Middle frontal gyrus (tissue), 1 donor: ENCODE measurements around the gene KRT36.

Source experiments
- DNase-seq: peaks from one replicate; pipeline ENCODE4 v3.0.0-alpha.2; 2015; ENCODE audit warnings: low spot score; ENCODE audit errors: extremely low spot score

Gene KRT36

GRCh38 chr17:41504246-41504977, 14.7 kb upstream of the KRT36 start:
- no peak for DNase-seq

- no peak for DNase-seq
Measured at GRCh38 chr17:41503202-41503601, 13.5 kb upstream of the KRT36 start.

- DNase-seq, result no peak
Measured at GRCh38 chr17:41500131-41500911, 10.6 kb upstream of the KRT36 start.

DNA sequence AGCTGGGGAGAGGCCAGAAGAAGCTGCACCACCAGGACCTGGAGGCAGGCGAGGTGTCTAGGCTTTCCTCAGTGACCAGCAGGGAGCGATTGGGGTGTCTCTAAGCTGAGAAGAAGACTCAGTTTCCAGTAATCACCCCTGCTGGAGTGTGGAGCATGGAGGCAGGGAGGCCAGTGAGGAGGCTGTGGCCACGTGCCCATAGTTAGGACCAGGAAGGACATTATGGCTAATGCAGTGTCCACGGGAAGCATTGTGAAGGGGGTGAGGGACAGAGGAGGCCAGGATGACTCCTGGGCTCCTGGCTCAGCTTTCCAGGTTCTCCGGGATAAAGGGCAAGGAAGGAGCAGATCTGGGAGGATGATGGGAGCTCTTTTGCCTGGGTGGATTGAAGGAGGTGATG, 10.0 kb upstream of the KRT36 start:
- no peak for DNase-seq

DNA sequence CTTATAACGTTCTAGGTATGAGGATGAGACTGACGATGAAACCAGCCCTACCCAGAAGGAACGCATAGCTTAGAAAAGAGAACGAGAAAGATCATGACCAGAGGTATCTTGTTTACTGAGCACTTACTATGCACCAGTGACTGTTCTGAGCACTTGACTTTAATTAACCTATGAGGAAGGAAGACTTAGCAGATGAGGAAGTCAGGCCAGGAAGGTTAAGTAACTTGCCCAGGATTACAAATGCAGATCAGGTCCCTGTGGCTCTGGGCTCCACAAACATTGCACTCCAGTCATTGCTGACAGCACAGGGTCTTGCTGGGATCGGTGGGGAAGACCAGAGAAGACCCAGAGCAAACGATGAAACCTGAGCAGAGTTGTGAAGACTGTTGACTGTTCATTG, 8.6 kb upstream of the KRT36 start:
- DNase-seq, result no peak

GRCh38 chr17:41496803-41497484, 7.2 kb upstream of the KRT36 start:
- no peak for DNase-seq

DNA sequence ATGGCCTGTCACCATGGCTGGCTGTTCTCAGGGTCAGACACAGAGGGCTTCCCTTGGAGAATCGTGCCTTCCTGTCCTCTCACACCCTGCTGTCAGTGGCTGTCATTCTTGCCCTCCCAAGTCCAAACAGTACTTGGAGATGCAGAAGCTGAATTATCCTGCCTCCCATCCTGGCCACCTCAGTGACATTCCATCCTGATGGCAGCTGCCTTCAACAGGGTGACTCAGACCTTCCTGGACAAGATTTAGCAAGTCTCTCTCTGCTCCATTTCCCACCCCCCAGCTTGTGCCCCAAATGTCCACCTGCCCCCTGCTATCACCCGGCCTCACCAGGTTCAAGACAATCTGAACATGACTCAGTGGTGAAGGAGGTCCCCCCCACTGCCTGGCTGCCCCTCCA, 4.8 kb upstream of the KRT36 start:
- no peak for DNase-seq

GRCh38 chr17:41492771-41493170, 3.1 kb upstream of the KRT36 start:
- DNase-seq, result no peak

GRCh38 chr17:41492351-41492750, 2.6 kb upstream of the KRT36 start:
- DNase-seq, result no peak

DNA sequence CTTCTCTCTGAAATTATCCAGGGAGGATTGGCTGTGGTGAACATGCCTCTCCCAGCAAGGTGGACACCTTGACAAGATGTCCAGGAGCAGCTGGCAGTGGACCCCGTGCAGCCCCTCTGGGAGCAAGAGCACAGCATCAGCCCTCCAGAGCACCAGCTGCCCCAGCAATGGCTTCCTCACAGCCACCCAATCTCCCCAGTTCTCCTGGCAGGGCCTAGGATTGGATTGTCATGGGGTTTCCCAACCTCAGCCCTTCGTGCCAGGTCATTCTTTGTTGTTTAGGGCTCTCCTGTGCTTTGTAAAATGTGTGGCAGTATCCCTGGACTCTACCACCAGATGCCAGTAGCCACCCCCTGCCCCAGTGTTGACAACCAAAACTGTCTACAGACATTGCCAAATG, 1.8 kb upstream of the KRT36 start:
- no peak for DNase-seq

DNA sequence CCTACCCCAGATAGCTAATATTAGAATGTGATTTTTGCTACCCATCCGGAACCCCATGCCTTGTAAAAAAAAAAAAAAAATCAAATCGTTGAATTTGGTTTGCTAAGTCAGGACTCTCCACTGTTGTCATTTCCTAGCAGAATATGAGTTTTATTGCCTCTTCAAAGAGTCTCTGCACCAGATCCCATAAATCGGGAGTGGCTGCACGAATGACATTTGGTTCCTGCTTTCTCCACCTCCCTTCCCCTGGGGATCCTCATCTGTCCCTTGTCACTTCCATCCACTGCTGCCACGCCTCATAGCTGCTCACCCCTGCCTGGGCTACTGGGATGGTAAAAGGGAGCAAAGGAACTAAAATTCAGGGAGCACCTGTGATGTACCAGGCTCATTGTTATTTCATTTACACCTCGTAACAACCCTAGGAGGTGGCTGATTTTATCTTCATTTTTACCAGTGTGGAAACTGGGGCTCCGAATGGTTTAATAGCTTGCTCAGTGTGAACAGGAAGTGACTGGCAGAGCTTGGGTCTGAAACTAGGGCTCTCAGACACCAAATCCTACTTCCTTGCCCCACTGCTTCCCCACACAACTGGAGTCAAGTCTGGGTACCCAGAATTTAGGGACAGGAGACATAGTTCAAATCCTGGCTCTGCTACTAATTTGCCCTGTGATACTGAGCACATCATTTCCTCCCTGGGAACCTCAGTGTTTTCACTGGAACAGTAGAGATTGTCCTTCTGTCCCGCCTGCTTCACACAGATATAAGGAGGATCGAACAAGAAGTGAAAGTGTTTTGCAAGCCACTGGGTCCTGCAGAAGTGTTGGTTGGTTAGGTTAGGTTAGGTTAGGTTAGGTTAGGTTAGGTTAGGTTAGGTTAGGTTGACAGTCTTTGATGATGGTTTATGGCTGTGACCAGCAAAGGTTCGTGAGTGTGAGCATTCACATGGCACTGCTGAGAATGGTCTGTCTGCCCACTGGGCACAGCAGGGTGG, 585 bp upstream of the KRT36 start:
- no peak for DNase-seq

DNA sequence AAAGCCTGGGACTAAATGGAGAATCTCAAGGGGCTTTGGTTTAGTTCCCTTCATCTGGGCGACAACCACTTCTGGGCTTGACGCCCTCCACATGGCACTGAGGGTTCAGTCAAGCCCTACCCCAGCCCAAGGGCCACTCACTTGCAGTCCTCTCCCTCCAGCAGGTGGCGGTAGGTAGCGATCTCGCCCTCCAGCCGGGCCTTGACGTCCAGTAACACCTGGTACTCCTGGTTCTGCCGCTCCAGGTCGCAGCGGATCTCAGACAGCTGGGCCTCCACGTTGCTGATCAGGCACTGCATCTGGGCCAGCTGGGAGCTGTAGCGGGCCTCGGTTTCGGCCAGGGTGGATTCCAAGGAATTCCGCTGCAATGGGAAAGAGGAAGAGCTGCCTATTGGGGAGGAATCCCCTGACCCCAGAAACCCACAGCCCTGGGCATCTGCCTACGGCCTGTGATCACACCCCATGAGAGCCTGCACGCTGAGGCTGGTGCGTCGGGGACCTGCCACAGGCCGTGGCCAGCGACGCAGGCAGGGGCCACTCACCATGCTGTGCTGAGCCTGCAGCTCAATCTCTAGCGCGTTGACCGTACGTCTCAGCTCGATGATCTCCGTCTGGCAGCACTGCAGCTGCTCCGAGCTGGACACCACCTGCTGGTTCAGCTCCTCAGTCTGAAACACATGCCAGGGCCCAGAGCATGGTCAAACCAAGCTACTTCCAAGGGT, 2.7 kb downstream of the KRT36 start:
- DNase-seq, result no peak

GRCh38 chr17:41486316-41486715, 3.4 kb downstream of the KRT36 start:
- DNase-seq, result no peak

- no peak for DNase-seq
Measured at GRCh38 chr17:41484920-41485904, 4.5 kb downstream of the KRT36 start.

- DNase-seq, result no peak
Measured at GRCh38 chr17:41483991-41484826, 5.5 kb downstream of the KRT36 start.

- DNase-seq, result no peak
Measured at GRCh38 chr17:41483531-41483930, 6.2 kb downstream of the KRT36 start.

DNA sequence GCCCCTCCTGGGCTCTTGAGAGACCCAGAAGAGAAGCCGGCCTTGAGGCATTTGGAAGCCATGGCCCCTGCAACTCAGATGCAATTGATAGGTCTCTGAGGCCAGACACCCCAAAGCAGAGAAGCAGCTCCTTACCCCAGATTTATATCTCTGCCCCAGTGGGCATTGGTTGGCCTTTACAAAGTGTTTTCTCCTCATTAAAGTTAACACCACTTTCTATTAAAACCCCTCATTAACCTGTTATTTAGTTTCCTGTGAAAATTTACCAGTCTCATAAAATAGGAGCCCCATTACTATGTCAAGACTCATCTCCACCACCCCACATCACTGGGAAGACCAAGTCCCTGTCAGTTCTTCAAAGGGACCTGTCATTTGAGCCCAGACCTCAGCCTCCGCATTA, 8.7 kb downstream of the KRT36 start, which contains the start of gene KRT35:
TSS of gene KRT35 (minus strand) at position 116 of the 400 bp plus-strand sequence. CDS start at position 62, 54 bp downstream.
- DNase-seq, result no peak

GRCh38 chr17:41480581-41480980, 9.1 kb downstream of the KRT36 start:
- DNase-seq, result no peak
